Heart left ventricle (tissue), 16 donors: Measurements from ENCODE around the gene PPID. TPM values are rescaled to one million over a fixed set of nuclear protein-coding genes. Genes with fewer than 3 reads are reported as not detected.

Experiments
- ATAC-seq, 4 donors: fragments of 200-7000 bp; cut with Tn5 transposase; one replicate each; pipeline ENCODE4 v1.9.1; 2020 to 2022; ENCODE audit warnings: moderate library complexity in 4 of 4, mild to moderate bottlenecking in 3 of 4, moderate number of reproducible peaks in 1 of 4
- DNase-seq, 5 donors: peaks; one replicate each; pipeline ENCODE4 v3.0.0-alpha.2; 2020
- H3K27ac ChIP-seq, 12 donors: fragments of 200-600 bp; sonication (generic) in 4 of 12; one replicate each; pipeline versions ENCODE4 v1.5.0 to v1.8.0; 2016 to 2022; ENCODE audit warnings: mild to moderate bottlenecking in 2 of 12
- H3K27me3 ChIP-seq, 9 donors: fragments of 200-600 bp; sonication (generic) in 2 of 9; one replicate each; pipeline versions ENCODE4 v1.5.1 to v1.8.0; 2016 to 2022; ENCODE audit warnings: mild to moderate bottlenecking in 3 of 9
- H3K36me3 ChIP-seq, 9 donors: fragments of 200-600 bp; sonication (generic) in 2 of 9; one replicate each; pipeline versions ENCODE4 v1.5.0 to v1.8.0; 2018 to 2022; ENCODE audit warnings: mild to moderate bottlenecking in 2 of 9
- H3K4me1 ChIP-seq, 12 donors: fragments of 200-600 bp; sonication (generic) in 4 of 12; one replicate each; pipeline versions ENCODE4 v1.5.0 to v1.8.0; 2016 to 2022; ENCODE audit warnings: mild to moderate bottlenecking in 3 of 12
- H3K4me3 ChIP-seq, 12 donors: fragments of 200-600 bp; sonication (generic) in 4 of 12; one replicate each; pipeline versions ENCODE4 v1.5.0 to v1.8.0; 2017 to 2022; ENCODE audit warnings: mild to moderate bottlenecking in 9 of 12, moderate library complexity in 4 of 12
- H3K9me3 ChIP-seq, 12 donors: fragments of 200-600 bp; sonication (generic) in 4 of 12; one replicate each; pipeline versions ENCODE4 v1.5.0 to v1.8.0; 2016 to 2022; ENCODE audit warnings: mild to moderate bottlenecking in 1 of 12
- POLR2A ChIP-seq, 2 donors: fragments of 450-650 bp; IDR thresholded peaks; one replicate each; pipeline ENCODE4 v1.6.1; 2017; ENCODE audit warnings: antibody characterized with exemption in 2 of 2, mild to moderate bottlenecking in 2 of 2, moderate library complexity in 2 of 2
- WGBS, 4 donors: extraction: QIAGEN DNeasy Blood & Tissue Kit in 2 of 4; methylation state at CpG; one replicate each; pipeline versions ENCODE4 v1.1.5 to v1.1.7; 2013 to 2018; 5-methylcytosine and 5-hydroxymethylcytosine counted together
- intact Hi-C, 10 donors: fragments of 100-400 bp; cut with DNase I; formaldehyde crosslinking; loops; one replicate each; pipeline versions ENCODE4 v1.11.1 to v1.14.2; 2022
- polyA plus RNA-seq, 2 donors: library from polyadenylated mRNA; stranded (reverse); fragments of 200-250 nt; gene quantifications; one replicate each; pipeline ENCODE4 v1.2.3, GENCODE V29; 2013
- total RNA-seq, 9 donors: library from RNA; depleted of rRNA in 2 of 9; stranded (reverse); fragments of >200 nt in 2 of 9; fragmentation: NEBNext Ultra II Directional in 3 of 9; extraction: Animal tissue kit (Norgen Biotek cat#: 25700) in 3 of 9; gene quantifications; one replicate each; pipeline versions ENCODE4 v1.1.0 to v1.2.4, GENCODE V29; 2016 to 2023
- TF ChIP-seq, protein P1 (sequence below), 12 donors: fragments of 200-600 bp; sonication (generic) in 4 of 12; IDR thresholded peaks; one replicate each; pipeline versions ENCODE4 v1.5.0 to v1.8.0; 2018 to 2022; ENCODE audit warnings: antibody characterized with exemption in 12 of 12, mild to moderate bottlenecking in 5 of 12
- donor health status: ischemic (EF 13 %, LVEDD 7.1; RV severe dilation, severe dysfunction).
- donor health status: healthy with polysubstance abuse.
- donor health status: DM: no; HTN: yes; CAD: no.
- donor health status: DM: no; HTN: no; CAD: no.
- donor health status: ischemic (EF 25% LVEDD 6.9; RV normal size, moderate dysfunction).
- donor health status: ischemic (EF 25% LVEDD 5.7; RV mildly dilated, moderate dysfunction).
- donor health status: healthy.
- donor health status: DM: yes; HTN: yes; CAD: no.
- donor health status: ischemic (EF 35%, LVEDD 5.7; RV mildly dilated, moderate dysfunction).
- donor health status: nonischemic (EF 11% LVEDD 7.7; RV severe dilation, severe dysfunction).
- donor health status: DM: yes; HTN: yes; CAD: no.
- donor health status: PGD.
- donor health status: ischemic (EF 29% LVEDD 5.4; RV normal size, mild dysfunction).
- donor health status: nonischemic (EF 23%, LVEDD 6.1; RV moderate dilation, normal function).

PPID gene
- total and polyA plus RNA-seq, 11 donors, result 24.1 to 55.3 (median 32.1) TPM

DNA sequence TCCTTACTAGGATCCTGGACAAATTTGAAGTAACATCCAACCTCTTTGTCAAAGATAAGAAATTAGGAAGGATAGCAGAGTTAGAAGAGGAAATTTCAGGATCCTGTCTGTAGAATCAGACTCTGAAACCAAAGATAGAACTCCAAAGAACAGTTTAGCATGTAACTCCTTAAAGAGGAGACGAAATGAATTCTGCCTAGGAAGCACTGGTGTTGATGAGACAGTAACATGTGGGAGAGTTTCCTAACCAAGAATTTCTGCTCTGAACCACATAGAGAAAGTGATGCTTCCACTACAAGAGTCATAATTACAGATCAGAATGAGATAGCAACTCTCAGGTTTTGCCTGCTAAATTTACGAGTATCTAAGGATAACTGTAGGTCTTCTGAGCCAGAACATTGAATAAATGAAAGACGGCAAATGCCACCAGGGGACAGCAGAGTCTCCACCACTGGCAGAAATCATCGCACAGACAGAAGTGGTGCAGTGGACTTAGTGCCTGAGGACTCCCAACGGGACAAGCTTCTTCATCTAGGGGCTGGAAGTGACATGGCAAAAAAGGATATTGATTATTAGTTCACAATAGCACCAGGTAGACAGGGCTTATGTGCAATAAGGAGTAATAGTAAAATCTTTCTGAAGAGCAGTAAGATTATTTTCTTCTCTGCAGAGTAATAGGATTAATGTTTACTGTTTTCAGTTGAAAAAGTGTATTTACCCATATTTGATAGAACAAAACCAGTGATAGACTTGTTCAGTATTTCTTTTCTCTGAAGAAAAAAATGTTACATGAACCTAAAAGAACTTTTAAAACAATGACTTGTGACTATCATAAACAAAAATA lies 6.7 kb upstream of the PPID start:
- H3K36me3 ChIP-seq, result no peaks in the 10 kb centered on the region
- TF ChIP-seq, protein P1, sequence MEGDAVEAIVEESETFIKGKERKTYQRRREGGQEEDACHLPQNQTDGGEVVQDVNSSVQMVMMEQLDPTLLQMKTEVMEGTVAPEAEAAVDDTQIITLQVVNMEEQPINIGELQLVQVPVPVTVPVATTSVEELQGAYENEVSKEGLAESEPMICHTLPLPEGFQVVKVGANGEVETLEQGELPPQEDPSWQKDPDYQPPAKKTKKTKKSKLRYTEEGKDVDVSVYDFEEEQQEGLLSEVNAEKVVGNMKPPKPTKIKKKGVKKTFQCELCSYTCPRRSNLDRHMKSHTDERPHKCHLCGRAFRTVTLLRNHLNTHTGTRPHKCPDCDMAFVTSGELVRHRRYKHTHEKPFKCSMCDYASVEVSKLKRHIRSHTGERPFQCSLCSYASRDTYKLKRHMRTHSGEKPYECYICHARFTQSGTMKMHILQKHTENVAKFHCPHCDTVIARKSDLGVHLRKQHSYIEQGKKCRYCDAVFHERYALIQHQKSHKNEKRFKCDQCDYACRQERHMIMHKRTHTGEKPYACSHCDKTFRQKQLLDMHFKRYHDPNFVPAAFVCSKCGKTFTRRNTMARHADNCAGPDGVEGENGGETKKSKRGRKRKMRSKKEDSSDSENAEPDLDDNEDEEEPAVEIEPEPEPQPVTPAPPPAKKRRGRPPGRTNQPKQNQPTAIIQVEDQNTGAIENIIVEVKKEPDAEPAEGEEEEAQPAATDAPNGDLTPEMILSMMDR (IDR thresholded peaks at IDR 0.05), result peak; percentile 80 to 98 (median 90)
- no peak for TF ChIP-seq POLR2A (IDR thresholded peaks at IDR 0.05)
- no peak overlapping the region for H3K4me3 ChIP-seq
- H3K9me3 ChIP-seq, result no peaks in the 10 kb centered on the region
- no peak overlapping the region for H3K27ac ChIP-seq
- intact Hi-C loops, result loop anchor here (1.0 to 10.0 kb wide), 16 partner anchors 37 to 727 kb away; partner anchors contain the start of gene FNIP2 (in 6 of the 10)
- peak; percentile 88 to 97 (median 94) for ATAC-seq
- 13 to 18% (median 16%) methylated on average over 5 of the region's 5 CpGs for WGBS, 4 donors
- peak in 4 of 5 donors; percentile 66 to 75 (median 68) for DNase-seq
- H3K4me1 ChIP-seq, result peaks cover 0 to 6% (median 0%) of the 10 kb centered on the region in 12 donors
- no peaks in the 10 kb centered on the region for H3K27me3 ChIP-seq

- Histone ChIP-seq H3K4me3 (no peak overlapping the region), H3K9me3 (no peaks in the 10 kb centered on the region), H3K27ac (no peak overlapping the region), H3K36me3 (no peaks in the 10 kb centered on the region), H3K4me1 (peaks cover 0 to 7% (median 4%) of the 10 kb centered on the region in 12 donors), H3K27me3 (no peaks in the 10 kb centered on the region)
- TF ChIP-seq, protein P1 (IDR thresholded peaks at IDR 0.05), result no peak
- no peak for TF ChIP-seq POLR2A (IDR thresholded peaks at IDR 0.05)
- ATAC-seq (no peak), DNase-seq (no peak)
- 61 to 70% (median 65%) methylated on average over 1 of the region's 1 CpG for WGBS, 4 donors
- intact Hi-C loops, result loop anchor here in 7 of 10 donors (5.0 to 10.0 kb wide), 9 partner anchors 39 to 729 kb away; partner anchors contain the start of gene FNIP2 (in 1 of the 7)
Observed at GRCh38 chr4:158728236-158728635, 5.0 kb upstream of the PPID start.

DNA sequence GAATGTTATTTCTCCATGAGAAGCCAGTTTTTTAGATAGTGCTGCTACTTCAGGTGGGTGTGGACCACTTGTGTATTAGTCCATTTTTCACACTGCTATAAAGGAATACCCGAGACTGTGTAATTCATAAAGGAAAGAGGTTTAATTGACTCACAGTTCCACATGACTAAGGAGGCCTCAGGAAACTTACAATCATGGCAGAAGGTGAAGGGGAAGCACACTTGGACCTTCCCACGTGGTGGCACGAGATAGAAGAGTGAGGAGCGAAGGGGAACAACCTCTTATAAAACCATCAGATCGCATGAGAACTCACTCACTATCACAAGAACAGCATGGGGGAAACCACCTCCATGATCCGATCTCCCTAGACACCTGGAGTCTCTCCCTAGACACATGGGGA lies 3.4 kb upstream of the PPID start:
- no peak overlapping the region for H3K4me3 ChIP-seq
- intact Hi-C loops, result loop anchor here in 7 of 10 donors (5.0 to 10.0 kb wide), 9 partner anchors 41 to 731 kb away; partner anchors contain the start of gene FNIP2 (in 1 of the 7)
- H3K36me3 ChIP-seq, result no peaks in the 10 kb centered on the region
- H3K4me1 ChIP-seq, result peaks cover 0 to 17% (median 12%) of the 10 kb centered on the region in 12 donors
- no peak overlapping the region for H3K27ac ChIP-seq
- no peaks in the 10 kb centered on the region for H3K27me3 ChIP-seq
- DNase-seq (no peak), ATAC-seq (no peak)
- 82 to 87% (median 86%) methylated on average over 6 of the region's 6 CpGs for WGBS, 4 donors
- H3K9me3 ChIP-seq, result no peaks in the 10 kb centered on the region
- TF ChIP-seq, protein P1 (IDR thresholded peaks at IDR 0.05), result no peak
- TF ChIP-seq POLR2A (IDR thresholded peaks at IDR 0.05), result no peak

DNA sequence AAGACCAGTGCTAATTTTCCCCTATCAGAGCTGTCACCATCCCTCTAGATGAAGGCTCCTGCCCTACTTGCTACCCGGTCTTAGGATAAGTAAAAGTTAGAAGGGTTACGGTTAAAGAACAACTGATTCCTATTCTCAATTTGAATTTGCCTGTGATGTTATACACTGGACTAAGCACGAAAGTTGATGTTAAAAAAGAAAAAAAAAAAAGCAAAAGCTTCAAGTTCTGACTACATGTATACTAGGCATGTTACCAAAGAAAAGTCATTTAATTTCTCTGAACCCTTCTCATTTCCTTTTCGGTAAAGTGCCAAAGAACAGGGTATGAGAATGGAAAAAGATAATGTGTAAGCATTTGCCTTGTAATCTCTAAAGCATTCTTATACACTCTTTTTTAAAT lies 1.4 kb upstream of the PPID start:
- TF ChIP-seq, protein P1 (IDR thresholded peaks at IDR 0.05), result no peak
- no peak for TF ChIP-seq POLR2A (IDR thresholded peaks at IDR 0.05)
- no peak overlapping the region for H3K4me3 ChIP-seq
- H3K4me1 ChIP-seq, result peaks cover 0 to 18% (median 12%) of the 10 kb centered on the region in 12 donors
- no peaks in the 10 kb centered on the region for H3K27me3 ChIP-seq
- ATAC-seq (no peak), DNase-seq (no peak)
- intact Hi-C loops, result loop anchor here in 9 of 10 donors (5.0 to 10.0 kb wide), 9 partner anchors 43 to 733 kb away; partner anchors contain the start of gene FNIP2 (in 2 of the 9)
- no peaks in the 10 kb centered on the region for H3K9me3 ChIP-seq
- H3K27ac ChIP-seq, result no peak overlapping the region
- peaks cover 0 to 16% (median 10%) of the 10 kb centered on the region in 9 donors for H3K36me3 ChIP-seq
- 68 to 77% (median 75%) methylated on average over 4 of the region's 4 CpGs for WGBS, 4 donors
